Neutrophil (primary cell): Measurements from ENCODE around the gene MTPN.
A peak's percentile ranks its signal among the peaks of the same experiment; 100 is the strongest.

Source experiments
- H3K27ac ChIP-seq: fragments of 200-600 bp; sonication (generic); 2 replicates; pipeline ENCODE4 v1.5.1; 2016; ENCODE audit warnings: mild to moderate bottlenecking, moderate library complexity
- H3K27me3 ChIP-seq: fragments of 200-600 bp; sonication (generic); 2 replicates; pipeline ENCODE4 v1.6.0; 2016; ENCODE audit warnings: mild to moderate bottlenecking
- H3K36me3 ChIP-seq: fragments of 200-600 bp; sonication (generic); 2 replicates; pipeline ENCODE4 v1.5.1; 2017
- H3K4me1 ChIP-seq, 2 experiments: fragments of 200-600 bp in 1 of 2; sonication (generic) in 1 of 2; 1 replicate in 1 of 2; 2 replicates in 1 of 2; pipeline versions ENCODE4 v1.5.1 to v1.6.1; 2013 to 2016; ENCODE audit warnings: low read depth in 1 of 2, low read length in 1 of 2, mild to moderate bottlenecking in 1 of 2, moderate library complexity in 1 of 2; ENCODE audit not compliant: control insufficient read depth in 1 of 2, insufficient read depth in 1 of 2
- H3K4me3 ChIP-seq, 2 experiments: fragments of 200-600 bp in 1 of 2; sonication (generic) in 1 of 2; 1 replicate in 1 of 2; 2 replicates in 1 of 2; pipeline ENCODE4 v1.5.1; 2013 to 2016; ENCODE audit warnings: low read depth in 1 of 2, low read length in 1 of 2, mild to moderate bottlenecking in 1 of 2, moderate library complexity in 1 of 2
- H3K9me3 ChIP-seq: fragments of 200-600 bp; sonication (generic); 2 replicates; pipeline ENCODE4 v1.5.1; 2016
- CTCF ChIP-seq: fragments of 200-600 bp; sonication (generic); IDR thresholded peaks from 2 replicates; pipeline ENCODE4 v1.5.1; 2016; ENCODE audit warnings: antibody characterized with exemption

The MTPN gene

DNA sequence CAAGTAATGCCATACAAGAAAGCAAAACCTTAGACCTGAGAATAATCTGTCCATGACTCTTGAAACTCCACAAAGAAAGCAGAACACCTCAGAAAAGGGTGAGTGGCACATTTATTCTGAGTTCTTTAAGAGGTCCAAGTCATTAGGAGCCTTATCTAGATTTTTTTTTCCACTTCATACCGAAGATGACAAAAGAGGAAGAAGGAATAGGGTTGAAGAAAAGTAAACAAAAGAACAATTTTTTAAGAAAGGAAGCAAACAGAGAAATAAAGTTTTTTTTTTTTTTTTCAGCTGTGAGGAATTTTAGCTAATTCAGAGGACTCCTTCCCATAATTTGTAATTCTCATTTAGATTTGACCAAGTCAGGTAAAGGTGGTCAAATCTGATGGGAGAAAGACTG is 13.1 kb upstream of the MTPN start:
- H3K27ac ChIP-seq, result no peak overlapping the region
- TF ChIP-seq CTCF, result no peak
- no peak overlapping the region for H3K4me3 ChIP-seq
- peaks cover 21% of the 10 kb centered on the region for H3K27me3 ChIP-seq
- H3K36me3 ChIP-seq, result no peaks in the 10 kb centered on the region
- no peaks in the 10 kb centered on the region for H3K9me3 ChIP-seq
- H3K4me1 ChIP-seq, result no peaks in the 10 kb centered on the region

- Histone ChIP-seq H3K36me3 (no peaks in the 10 kb centered on the region), H3K9me3 (no peaks in the 10 kb centered on the region), H3K27ac (peak overlapping the region; percentile 92), H3K27me3 (no peaks in the 10 kb centered on the region), H3K4me1 (peaks cover 30 to 35% of the 10 kb centered on the region in 2 experiments), H3K4me3 (no peak overlapping the region)
- TF ChIP-seq CTCF, result no peak
Measured at GRCh38 chr7:135981958-135982646, 4.9 kb upstream of the MTPN start.

DNA sequence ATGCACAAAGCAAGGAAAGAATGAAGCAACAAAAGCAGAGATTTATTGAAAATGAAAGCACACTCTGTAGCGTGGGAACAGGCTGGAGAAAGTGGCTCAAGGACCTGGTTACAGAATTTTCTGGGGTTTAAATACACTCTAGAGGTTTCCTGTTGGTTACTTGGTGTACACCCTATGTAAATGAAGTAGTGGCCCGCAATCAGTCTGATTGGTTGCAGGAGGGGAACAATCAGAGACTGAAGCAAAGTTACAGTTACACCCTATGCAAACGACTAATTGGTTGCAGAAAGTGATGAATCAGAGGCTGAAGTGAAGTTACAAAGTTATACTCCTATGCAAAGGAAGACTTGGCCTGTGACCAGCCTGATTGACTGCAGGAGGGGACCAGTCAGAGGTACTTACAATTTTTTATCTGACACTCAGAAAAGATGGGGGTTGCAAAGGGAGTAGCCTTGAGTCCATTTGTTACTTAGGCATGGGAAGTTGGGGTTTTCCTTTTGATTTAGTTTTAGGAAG is 3.6 kb upstream of the MTPN start:
- H3K4me1 ChIP-seq, result peaks cover 40 to 44% of the 10 kb centered on the region in 2 experiments
- no peak for TF ChIP-seq CTCF

GRCh38 chr7:135980012-135980551 is 2.9 kb upstream of the MTPN start:
- H3K27ac ChIP-seq, result peak overlapping the region; percentile 92
- H3K9me3 ChIP-seq, result no peaks in the 10 kb centered on the region
- H3K4me3 ChIP-seq, result peak overlapping the region; percentile 28 to 46
- H3K36me3 ChIP-seq, result no peaks in the 10 kb centered on the region
- peaks cover 46 to 50% of the 10 kb centered on the region in 2 experiments for H3K4me1 ChIP-seq
- H3K27me3 ChIP-seq, result no peaks in the 10 kb centered on the region
- TF ChIP-seq CTCF, result no peak

More for the DNA sequence above, 3.6 kb upstream of the MTPN start:
- peak overlapping the region; percentile 28 to 46 for H3K4me3 ChIP-seq
- no peaks in the 10 kb centered on the region for H3K27me3 ChIP-seq
- H3K27ac ChIP-seq, result peak overlapping the region; percentile 92
- H3K9me3 ChIP-seq, result no peaks in the 10 kb centered on the region
- H3K36me3 ChIP-seq, result no peaks in the 10 kb centered on the region

- Histone ChIP-seq H3K27me3 (no peaks in the 10 kb centered on the region), H3K9me3 (no peaks in the 10 kb centered on the region), H3K36me3 (no peaks in the 10 kb centered on the region), H3K4me3 (no peak overlapping the region), H3K27ac (peak overlapping the region; percentile 92), H3K4me1 (peaks cover 52 to 56% of the 10 kb centered on the region in 2 experiments)
- TF ChIP-seq CTCF, result no peak
Measured at GRCh38 chr7:135979471-135980011, 2.4 kb upstream of the MTPN start.
